HAP-1 (cell line): ENCODE results near the gene ZNF576.
"Not testable (repeated sequence)": the region's sequence is repeated elsewhere in the genome, so short reads cannot be mapped to it uniquely, and the experiment has no call there.

ENCODE experiments used
- DNase-seq, 2 experiments: peaks; one replicate each; pipeline ENCODE4 v3.0.0-alpha.2; 2016 to 2020; ENCODE audit warnings: low spot score in 2 of 2
- H3K27me3 ChIP-seq: fragments of 250-450 bp; sonication (Bioruptor Pico); 2 replicates; pipeline ENCODE4 v1.5.1; 2020; ENCODE audit warnings: low read depth, mild to moderate bottlenecking, moderate library complexity
- H3K36me3 ChIP-seq: fragments of 250-450 bp; sonication (Bioruptor Pico); replicated peaks from 2 replicates; pipeline ENCODE4 v1.5.1; 2020; ENCODE audit warnings: mild to moderate bottlenecking
- H3K4me1 ChIP-seq: fragments of 250-450 bp; sonication (Bioruptor Pico); 2 replicates; pipeline ENCODE4 v1.5.1; 2020; ENCODE audit warnings: mild to moderate bottlenecking
- H3K4me3 ChIP-seq: fragments of 250-450 bp; sonication (Bioruptor Pico); 2 replicates; pipeline ENCODE4 v1.5.1; 2020; ENCODE audit warnings: mild to moderate bottlenecking, moderate library complexity
- H3K9me3 ChIP-seq: fragments of 250-450 bp; sonication (Bioruptor Pico); 2 replicates; pipeline ENCODE4 v1.5.1; 2020; ENCODE audit warnings: mild to moderate bottlenecking, moderate library complexity
- in situ Hi-C: fragments of 300-500 bp; cut with MboI; formaldehyde crosslinking; loops from 3 replicates; pipeline ENCODE4 v1.14.3; 2020; ENCODE audit warnings: low sequenced_read_pairs, inconsistent platforms, mixed read lengths

ZNF576 gene

GRCh38 chr19:43595999-43596841, at the start of gene ZNF576, which contains the start of gene IRGQ:
Gene ZNF576 (plus strand): TSS chr19:43596595. CDS start chr19:43597109, 514 bp downstream.
Gene IRGQ (minus strand): TSS chr19:43596134. CDS start chr19:43595338, 796 bp downstream.
- Histone ChIP-seq H3K4me1 (peaks cover 10% of the 10 kb centered on the region; the same call in 1 of the 2 replicates), H3K27me3 (no peaks in the 10 kb centered on the region), H3K9me3 (no peaks in the 10 kb centered on the region), H3K4me3 (peak within 1 kb of the TSS; percentile 64), H3K36me3 (peaks cover 28% of the 10 kb centered on the region)
- in situ Hi-C loops = no loop called here
- peak; percentile 98 to 100 for DNase-seq

- H3K4me1 ChIP-seq, H3K27me3 ChIP-seq, H3K9me3 ChIP-seq, DNase-seq, H3K4me3 ChIP-seq, in situ Hi-C loops: not testable (repeated sequence)
- H3K36me3 ChIP-seq = peaks cover 25% of the 10 kb centered on the region
Measured at GRCh38 chr19:43547926-43548325, 48.5 kb upstream of the ZNF576 start.

- Histone ChIP-seq H3K36me3 (peaks cover 19% of the 10 kb centered on the region), H3K27me3 (no peaks in the 10 kb centered on the region), H3K9me3 (no peaks in the 10 kb centered on the region), H3K4me3 (no peak overlapping the region), H3K4me1 (peaks cover 4% of the 10 kb centered on the region)
- DNase-seq = no peak
- in situ Hi-C loops = no loop called here
Measured at GRCh38 chr19:43548706-43549105, 47.7 kb upstream of the ZNF576 start.

- no peaks in the 10 kb centered on the region for H3K9me3 ChIP-seq
- no peak for DNase-seq
- H3K4me3 ChIP-seq = no peak overlapping the region
- peaks cover 4% of the 10 kb centered on the region for H3K4me1 ChIP-seq
- no peaks in the 10 kb centered on the region for H3K27me3 ChIP-seq
- H3K36me3 ChIP-seq = peaks cover 22% of the 10 kb centered on the region
- in situ Hi-C loops = no loop called here
Measured at GRCh38 chr19:43551399-43552197, 44.8 kb upstream of the ZNF576 start.

- Histone ChIP-seq H3K4me1 (peaks cover 4% of the 10 kb centered on the region), H3K4me3 (no peak overlapping the region), H3K9me3 (no peaks in the 10 kb centered on the region), H3K36me3 (peaks cover 22% of the 10 kb centered on the region), H3K27me3 (no peaks in the 10 kb centered on the region)
- DNase-seq = no peak
- in situ Hi-C loops = no loop called here
Measured at GRCh38 chr19:43552198-43552450, 44.3 kb upstream of the ZNF576 start.

- DNase-seq = no peak
- Histone ChIP-seq H3K27me3 (no peaks in the 10 kb centered on the region), H3K36me3 (peaks cover 22% of the 10 kb centered on the region), H3K4me3 (no peak overlapping the region), H3K9me3 (no peaks in the 10 kb centered on the region), H3K4me1 (peaks cover 4% of the 10 kb centered on the region)
- in situ Hi-C loops = no loop called here
Measured at GRCh38 chr19:43552616-43553015, 43.8 kb upstream of the ZNF576 start.

- H3K36me3 ChIP-seq = peaks cover 22% of the 10 kb centered on the region
- H3K27me3 ChIP-seq = no peaks in the 10 kb centered on the region
- H3K9me3 ChIP-seq = no peaks in the 10 kb centered on the region
- DNase-seq = no peak
- H3K4me3 ChIP-seq = no peak overlapping the region
- in situ Hi-C loops = no loop called here
- H3K4me1 ChIP-seq = peaks cover 3% of the 10 kb centered on the region
Measured at GRCh38 chr19:43553656-43554055, 42.7 kb upstream of the ZNF576 start.

GRCh38 chr19:43554317-43554895, 42.0 kb upstream of the ZNF576 start:
- in situ Hi-C loops = no loop called here
- H3K27me3 ChIP-seq = no peaks in the 10 kb centered on the region
- H3K9me3 ChIP-seq = no peaks in the 10 kb centered on the region
- H3K4me3 ChIP-seq = no peak overlapping the region
- no peaks in the 10 kb centered on the region for H3K4me1 ChIP-seq
- DNase-seq = no peak
- H3K36me3 ChIP-seq = peaks cover 22% of the 10 kb centered on the region

- no peaks in the 10 kb centered on the region for H3K4me1 ChIP-seq
- DNase-seq = peak; percentile 21 to 86
- no peaks in the 10 kb centered on the region for H3K9me3 ChIP-seq
- H3K36me3 ChIP-seq = peaks cover 22% of the 10 kb centered on the region
- H3K4me3 ChIP-seq = no peak overlapping the region
- in situ Hi-C loops = no loop called here
- no peaks in the 10 kb centered on the region for H3K27me3 ChIP-seq
Measured at GRCh38 chr19:43555185-43555770, 41.1 kb upstream of the ZNF576 start.

GRCh38 chr19:43560687-43561086, 35.7 kb upstream of the ZNF576 start:
- H3K27me3 ChIP-seq = no peaks in the 10 kb centered on the region
- H3K4me1 ChIP-seq = no peaks in the 10 kb centered on the region
- no peaks in the 10 kb centered on the region for H3K9me3 ChIP-seq
- in situ Hi-C loops = no loop called here
- no peaks in the 10 kb centered on the region; the same call in 1 of the 2 replicates for H3K36me3 ChIP-seq
- no peak for DNase-seq
- H3K4me3 ChIP-seq = no peak overlapping the region

GRCh38 chr19:43561139-43561970, 35.0 kb upstream of the ZNF576 start:
- Histone ChIP-seq H3K9me3 (no peaks in the 10 kb centered on the region), H3K4me1 (no peaks in the 10 kb centered on the region), H3K36me3 (no peaks in the 10 kb centered on the region; the same call in 1 of the 2 replicates), H3K27me3 (no peaks in the 10 kb centered on the region), H3K4me3 (no peak overlapping the region)
- no peak for DNase-seq
- in situ Hi-C loops = no loop called here

- no peaks in the 10 kb centered on the region for H3K27me3 ChIP-seq
- H3K4me3 ChIP-seq = no peak overlapping the region
- no peak for DNase-seq
- H3K4me1 ChIP-seq = no peaks in the 10 kb centered on the region
- H3K9me3 ChIP-seq = no peaks in the 10 kb centered on the region
- H3K36me3 ChIP-seq = no peaks in the 10 kb centered on the region
- in situ Hi-C loops = no loop called here
Measured at GRCh38 chr19:43562226-43562697, 34.1 kb upstream of the ZNF576 start.

GRCh38 chr19:43562698-43563241, 33.6 kb upstream of the ZNF576 start:
- in situ Hi-C loops = no loop called here
- Histone ChIP-seq H3K36me3 (no peaks in the 10 kb centered on the region), H3K4me3 (no peak overlapping the region), H3K27me3 (no peaks in the 10 kb centered on the region), H3K9me3 (no peaks in the 10 kb centered on the region), H3K4me1 (no peaks in the 10 kb centered on the region)
- DNase-seq = no peak
